Fibroblast of villous mesenchyme (primary cell): ENCODE results near the gene STXBP3. TPM values are rescaled to one million over a fixed set of nuclear protein-coding genes. Genes with fewer than 3 reads are reported as not detected.
A peak's percentile ranks its signal among the peaks of the same experiment; 100 is the strongest.

ENCODE experiments used
- DNase-seq: peaks from one replicate; pipeline ENCODE4 v3.0.0-alpha.2; 2010; ENCODE audit warnings: low read depth
- H3K4me3 ChIP-seq: 2 replicates; pipeline ENCODE4 v1.5.1; 2011; ENCODE audit warnings: low read depth, mild to moderate bottlenecking, low read length
- total RNA-seq: library from RNA; depleted of rRNA; stranded (reverse); fragments of >200 nt; gene quantifications from 2 replicates; pipeline ENCODE4 v1.2.3, GENCODE V29; 2012
- TF ChIP-seq, protein P1 (sequence below): IDR thresholded peaks from 2 replicates; pipeline ENCODE4 v1.5.1; 2012; ENCODE audit warnings: low read depth, mild to moderate bottlenecking, low read length; ENCODE audit not compliant: insufficient read depth

The STXBP3 gene
- total RNA-seq, 1 donor: 79.5 TPM

DNA sequence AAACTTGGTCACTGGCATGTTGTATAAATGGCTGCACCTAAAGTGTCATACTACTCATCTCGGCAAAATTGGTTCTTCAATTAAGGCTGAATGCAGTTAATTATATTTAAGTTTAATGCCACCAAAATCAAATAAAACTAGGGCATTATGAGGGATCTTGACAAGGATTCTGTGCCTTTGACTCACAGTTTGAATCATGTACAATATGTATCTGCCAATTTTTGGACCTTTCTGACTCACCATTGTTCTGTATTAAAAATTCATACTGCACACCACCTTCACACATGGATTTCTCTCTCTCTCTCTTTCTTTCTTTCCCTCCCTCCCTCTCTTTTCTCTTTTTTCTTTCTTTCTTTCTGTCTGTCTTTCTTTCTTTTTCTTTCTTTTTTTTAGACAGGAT lies 14.1 kb upstream of the STXBP3 start:
- DNase-seq: no peak
- TF ChIP-seq, protein P1, sequence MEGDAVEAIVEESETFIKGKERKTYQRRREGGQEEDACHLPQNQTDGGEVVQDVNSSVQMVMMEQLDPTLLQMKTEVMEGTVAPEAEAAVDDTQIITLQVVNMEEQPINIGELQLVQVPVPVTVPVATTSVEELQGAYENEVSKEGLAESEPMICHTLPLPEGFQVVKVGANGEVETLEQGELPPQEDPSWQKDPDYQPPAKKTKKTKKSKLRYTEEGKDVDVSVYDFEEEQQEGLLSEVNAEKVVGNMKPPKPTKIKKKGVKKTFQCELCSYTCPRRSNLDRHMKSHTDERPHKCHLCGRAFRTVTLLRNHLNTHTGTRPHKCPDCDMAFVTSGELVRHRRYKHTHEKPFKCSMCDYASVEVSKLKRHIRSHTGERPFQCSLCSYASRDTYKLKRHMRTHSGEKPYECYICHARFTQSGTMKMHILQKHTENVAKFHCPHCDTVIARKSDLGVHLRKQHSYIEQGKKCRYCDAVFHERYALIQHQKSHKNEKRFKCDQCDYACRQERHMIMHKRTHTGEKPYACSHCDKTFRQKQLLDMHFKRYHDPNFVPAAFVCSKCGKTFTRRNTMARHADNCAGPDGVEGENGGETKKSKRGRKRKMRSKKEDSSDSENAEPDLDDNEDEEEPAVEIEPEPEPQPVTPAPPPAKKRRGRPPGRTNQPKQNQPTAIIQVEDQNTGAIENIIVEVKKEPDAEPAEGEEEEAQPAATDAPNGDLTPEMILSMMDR: no peak
- H3K4me3 ChIP-seq: no peak overlapping the region

DNA sequence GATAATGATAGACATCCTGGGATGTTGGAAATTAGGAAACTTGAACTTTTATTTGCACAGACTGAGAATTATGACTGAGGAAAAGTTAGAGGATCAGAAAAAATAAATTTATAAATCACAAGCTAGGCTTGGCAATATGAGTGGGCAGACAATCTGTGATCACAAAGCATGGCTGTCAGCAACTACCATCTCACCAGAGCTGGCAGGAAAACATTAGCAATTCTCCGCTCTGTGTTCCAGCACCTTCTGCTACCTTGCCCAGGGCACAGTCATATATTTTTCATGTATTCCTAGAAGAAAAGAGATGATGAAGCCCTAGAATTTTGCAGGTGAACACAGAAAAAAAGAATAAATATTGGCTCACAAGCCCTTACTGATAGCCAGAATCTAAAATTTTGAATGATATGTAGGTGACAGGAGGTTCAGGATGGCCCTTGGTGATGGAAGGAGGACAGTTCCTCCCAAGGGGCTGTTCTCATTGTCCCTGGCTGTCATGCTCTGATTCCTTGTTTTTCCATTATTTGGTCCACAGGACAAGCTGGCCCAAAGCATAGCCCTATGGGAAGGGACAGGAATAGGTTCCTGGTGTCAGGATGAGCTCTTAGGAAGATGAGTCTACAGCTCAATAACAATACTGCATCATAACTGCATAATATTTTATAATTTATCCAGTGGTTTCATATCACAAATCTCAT lies 12.2 kb upstream of the STXBP3 start:
- TF ChIP-seq, protein P1: no peak
- DNase-seq: no peak
- no peak overlapping the region for H3K4me3 ChIP-seq

DNA sequence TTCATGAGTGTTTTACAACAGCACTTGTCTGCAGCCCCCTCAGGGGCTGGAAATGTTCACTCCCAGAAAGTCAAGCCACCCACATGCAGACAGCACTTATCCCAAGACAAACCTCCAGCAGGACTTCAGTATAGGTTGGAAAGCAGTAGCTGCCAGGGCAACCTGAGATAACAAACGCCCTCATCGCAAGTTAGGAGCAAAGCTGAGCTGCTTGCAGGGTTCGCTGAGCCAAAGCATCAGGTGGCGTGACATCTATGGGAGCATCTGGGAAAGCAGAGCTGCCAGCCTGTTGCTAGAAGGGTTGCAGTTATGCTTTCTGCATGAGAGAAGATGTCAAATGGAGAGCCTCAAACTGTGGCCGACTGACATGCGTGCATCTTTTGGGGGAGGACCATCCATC lies 4.2 kb upstream of the STXBP3 start:
- TF ChIP-seq, protein P1: no peak
- no peak overlapping the region for H3K4me3 ChIP-seq
- DNase-seq: no peak

DNA sequence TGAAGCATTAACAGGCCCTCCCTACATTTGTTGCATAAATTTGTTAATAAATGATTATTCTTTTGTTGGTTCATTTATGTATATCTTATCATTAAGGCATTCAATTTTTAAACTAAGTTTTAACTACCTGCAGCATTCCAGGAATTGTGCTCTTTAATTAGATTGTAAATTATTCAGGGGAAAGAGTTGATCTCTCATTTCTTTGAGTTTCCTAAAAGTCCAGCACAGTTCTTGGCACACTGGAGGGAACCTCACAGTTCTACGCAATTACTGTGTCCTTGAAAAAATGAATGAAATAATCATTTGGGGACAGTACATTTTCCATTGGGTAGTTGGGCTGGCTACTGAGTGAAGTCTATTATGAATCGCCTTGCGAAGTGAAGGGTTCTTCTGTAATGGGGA lies 493 bp upstream of the STXBP3 start:
- no peak for DNase-seq
- TF ChIP-seq, protein P1: no peak
- no peak overlapping the region for H3K4me3 ChIP-seq

DNA sequence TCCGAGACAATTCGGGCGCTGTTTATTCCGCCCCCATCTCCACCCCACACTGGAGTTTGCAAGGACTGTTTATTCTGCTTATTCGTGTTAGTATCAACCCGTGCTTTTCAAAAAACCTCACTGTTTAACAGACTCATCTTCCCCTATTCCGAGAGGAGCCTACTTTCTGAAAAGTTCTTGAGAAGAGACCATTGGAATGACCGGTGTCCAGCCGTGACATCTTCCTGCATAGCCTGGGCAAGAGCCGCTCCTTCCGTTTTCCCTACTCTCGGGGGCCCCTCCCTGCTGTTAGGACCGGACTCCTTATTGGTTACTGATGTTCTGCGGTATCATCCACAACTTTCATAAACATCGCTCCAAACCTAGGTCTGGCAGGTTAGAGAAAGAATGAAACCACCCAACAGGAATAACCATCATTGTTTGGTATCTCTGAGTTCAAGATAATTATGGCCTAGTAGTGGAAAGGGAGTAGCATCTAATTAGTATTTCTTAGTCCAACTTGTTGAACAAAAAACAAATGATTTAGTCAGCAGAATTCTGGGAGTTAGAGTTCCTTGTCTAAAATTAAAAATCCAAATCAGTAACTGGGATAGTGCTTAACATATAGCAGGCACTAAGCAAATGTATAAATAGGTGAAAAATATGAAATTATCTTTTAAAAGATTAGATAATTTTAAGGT lies 837 bp downstream of the STXBP3 start:
- peak overlapping the region; percentile 86 for H3K4me3 ChIP-seq
- TF ChIP-seq, protein P1: no peak
- peak; percentile 89 for DNase-seq

DNA sequence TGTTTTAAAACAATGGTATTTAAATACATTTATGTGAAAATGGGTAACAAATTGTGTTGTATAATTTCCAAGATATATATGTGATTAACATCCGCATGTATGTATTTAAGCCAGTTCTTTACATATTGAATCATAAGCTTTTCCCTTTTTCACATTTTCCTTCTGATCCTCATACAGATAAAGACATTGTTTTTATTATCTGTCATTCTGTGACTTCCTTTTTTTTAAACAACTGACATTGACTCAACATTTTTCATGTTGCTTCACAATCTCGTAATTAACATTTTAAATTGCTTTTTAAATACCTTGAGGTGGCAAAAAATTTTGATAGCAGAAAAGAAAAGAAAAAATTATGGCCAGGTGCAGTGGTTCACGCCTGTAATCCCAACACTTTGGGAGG lies 1.4 kb downstream of the STXBP3 start:
- peak overlapping the region; percentile 86 for H3K4me3 ChIP-seq
- DNase-seq: no peak
- TF ChIP-seq, protein P1: no peak
